K562 treated with DMSO at 1 percent for 24 hours (cell line): ENCODE results near the gene FGD6. TPM values are rescaled to one million over a fixed set of nuclear protein-coding genes. Genes with fewer than 3 reads are reported as not detected.

Experiments
- total RNA-seq: library from RNA; unstranded; fragments of 300-600 nt; gene quantifications from 2 replicates; pipeline ENCODE4 v1.2.3, GENCODE V29; 2022; ENCODE audit warnings: low read depth; ENCODE audit not compliant: insufficient read depth

The FGD6 gene
- 3.0 and 3.5 TPM in 2 replicates for total RNA-seq

GRCh38 chr12:95217377-95218149, at the start of gene FGD6, which contains the start of gene VEZT:
TSS of gene FGD6 (minus strand) at chr12:95217467. CDS start at chr12:95217240, 227 bp downstream.
TSS of gene VEZT (plus strand) at chr12:95217807. CDS start at chr12:95217851, 44 bp downstream.

GRCh38 chr12:95072900-95073697, 144.2 kb downstream of the FGD6 start, which contains the start of gene NR2C1:
TSS of gene NR2C1 (minus strand) at chr12:95073618. CDS start at chr12:95067384, 6,234 bp downstream.

Other genes starting within 250 kb of the FGD6 start
- gene NDUFA12, start 213.8 kb downstream of the FGD6 start, total RNA-seq, result 136 and 143 TPM in 2 replicates
- 10.4 and 13.7 TPM in 2 replicates for gene NR2C1, start 143.8 kb downstream of the FGD6 start, total RNA-seq
- 11.4 and 15.5 TPM in 2 replicates for gene VEZT, start 340 bp upstream of the FGD6 start, total RNA-seq